Glutamatergic neuron (in vitro differentiated cells): ENCODE measurements around the gene GSK3A. TPM values are rescaled to one million over a fixed set of nuclear protein-coding genes. Genes with fewer than 3 reads are reported as not detected.

Experiments used
- DNase-seq: peaks from one replicate; pipeline ENCODE4 v3.0.0; 2022
- H3K27ac Mint-ChIP-seq: one replicate; pipeline ENCODE4 v1.8.0; 2020; ENCODE audit warnings: mild to moderate bottlenecking, mixed read lengths, inconsistent platforms; ENCODE audit not compliant: unreplicated experiment
- H3K27me3 Mint-ChIP-seq: one replicate; pipeline ENCODE4 v1.8.0; 2020; ENCODE audit warnings: mild to moderate bottlenecking, moderate library complexity, mixed read lengths, inconsistent platforms; ENCODE audit not compliant: unreplicated experiment
- H3K36me3 Mint-ChIP-seq: one replicate; pipeline ENCODE4 v1.8.0; 2020; ENCODE audit warnings: mild to moderate bottlenecking, mixed read lengths, inconsistent platforms; ENCODE audit not compliant: unreplicated experiment
- H3K4me1 Mint-ChIP-seq: one replicate; pipeline ENCODE4 v1.8.0; 2020; ENCODE audit warnings: mild to moderate bottlenecking, low read depth, mixed read lengths, inconsistent platforms; ENCODE audit not compliant: unreplicated experiment
- H3K4me3 Mint-ChIP-seq: one replicate; pipeline ENCODE4 v1.8.0; 2020; ENCODE audit warnings: mild to moderate bottlenecking, mixed read lengths, inconsistent platforms; ENCODE audit not compliant: unreplicated experiment
- H3K9me3 Mint-ChIP-seq: one replicate; pipeline ENCODE4 v1.8.0; 2020; ENCODE audit warnings: mild to moderate bottlenecking, moderate library complexity, mixed read lengths, inconsistent platforms; ENCODE audit not compliant: unreplicated experiment
- total RNA-seq: library from RNA; stranded (reverse); fragmentation: NEBNext Ultra II Directional; extraction: Animal tissue kit (Norgen Biotek cat#: 25700); gene quantifications from one replicate; pipeline ENCODE4 v1.2.1, GENCODE V29; 2021; ENCODE audit not compliant: unreplicated experiment
- TF ChIP-seq, protein P1 (sequence below): fragments of 200-600 bp; sonication (generic); IDR thresholded peaks from one replicate; pipeline ENCODE4 v1.5.0; 2021; ENCODE audit not compliant: partially characterized antibody, unreplicated experiment

GSK3A gene
- total RNA-seq, 1 donor from 2014 or later: 83.2 TPM

DNA sequence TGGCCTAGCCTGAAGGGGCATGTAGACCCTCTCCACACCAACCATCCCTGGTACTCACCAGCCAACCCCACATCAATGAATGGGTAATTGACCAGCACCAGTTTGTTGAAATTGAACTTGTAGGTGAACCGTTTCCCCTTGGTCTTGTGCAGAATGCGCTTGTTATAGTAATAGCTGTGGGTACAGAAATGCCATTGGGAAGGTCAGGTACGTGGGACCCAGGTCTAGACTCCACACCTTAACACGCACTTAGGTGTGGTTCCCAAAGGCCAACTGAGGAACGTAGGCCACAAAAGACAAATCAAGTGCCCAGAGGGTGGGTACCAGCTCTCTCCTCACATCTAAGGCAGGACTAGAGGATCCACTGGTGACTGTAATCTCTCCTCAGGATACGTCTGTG, 7.4 kb upstream of the GSK3A start:
- TF ChIP-seq, protein P1, sequence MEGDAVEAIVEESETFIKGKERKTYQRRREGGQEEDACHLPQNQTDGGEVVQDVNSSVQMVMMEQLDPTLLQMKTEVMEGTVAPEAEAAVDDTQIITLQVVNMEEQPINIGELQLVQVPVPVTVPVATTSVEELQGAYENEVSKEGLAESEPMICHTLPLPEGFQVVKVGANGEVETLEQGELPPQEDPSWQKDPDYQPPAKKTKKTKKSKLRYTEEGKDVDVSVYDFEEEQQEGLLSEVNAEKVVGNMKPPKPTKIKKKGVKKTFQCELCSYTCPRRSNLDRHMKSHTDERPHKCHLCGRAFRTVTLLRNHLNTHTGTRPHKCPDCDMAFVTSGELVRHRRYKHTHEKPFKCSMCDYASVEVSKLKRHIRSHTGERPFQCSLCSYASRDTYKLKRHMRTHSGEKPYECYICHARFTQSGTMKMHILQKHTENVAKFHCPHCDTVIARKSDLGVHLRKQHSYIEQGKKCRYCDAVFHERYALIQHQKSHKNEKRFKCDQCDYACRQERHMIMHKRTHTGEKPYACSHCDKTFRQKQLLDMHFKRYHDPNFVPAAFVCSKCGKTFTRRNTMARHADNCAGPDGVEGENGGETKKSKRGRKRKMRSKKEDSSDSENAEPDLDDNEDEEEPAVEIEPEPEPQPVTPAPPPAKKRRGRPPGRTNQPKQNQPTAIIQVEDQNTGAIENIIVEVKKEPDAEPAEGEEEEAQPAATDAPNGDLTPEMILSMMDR: no peak
- no peak overlapping the region for H3K4me3 Mint-ChIP-seq
- H3K27ac Mint-ChIP-seq: no peak overlapping the region
- peaks cover 10% of the 10 kb centered on the region for H3K9me3 Mint-ChIP-seq
- H3K4me1 Mint-ChIP-seq: peaks cover 12% of the 10 kb centered on the region
- no peaks in the 10 kb centered on the region for H3K36me3 Mint-ChIP-seq
- no peak for DNase-seq
- peaks cover 7% of the 10 kb centered on the region for H3K27me3 Mint-ChIP-seq

DNA sequence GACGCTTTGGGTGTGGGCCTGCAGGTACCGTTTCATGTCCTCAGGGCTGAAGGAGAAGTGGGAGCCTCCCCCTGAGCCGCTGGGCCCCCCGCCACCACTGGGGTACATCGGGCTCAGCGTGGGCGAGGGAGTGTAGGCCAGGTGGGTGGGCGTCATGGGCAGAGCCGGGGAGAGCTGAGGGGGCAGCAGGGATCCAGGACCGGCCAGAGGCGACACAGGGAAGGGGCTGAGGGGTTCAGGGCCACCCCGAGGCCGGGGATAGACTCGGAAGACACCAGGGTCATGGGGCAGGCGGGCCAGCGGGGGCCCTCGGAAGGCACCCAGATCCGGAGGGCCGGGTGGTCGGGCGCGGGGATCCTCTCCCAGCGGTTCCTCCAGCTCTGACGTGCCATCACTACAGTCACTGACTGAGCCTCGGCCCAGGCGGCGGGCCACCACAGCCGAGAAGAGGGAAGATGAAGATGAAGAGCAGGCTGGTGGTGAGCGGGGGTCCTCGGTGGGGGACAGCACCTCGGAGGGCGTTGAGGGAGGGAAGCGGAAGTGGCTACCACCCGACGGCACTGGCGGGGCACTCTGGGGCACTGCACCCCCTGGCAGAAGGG, 6.8 kb upstream of the GSK3A start:
- Mint-ChIP-seq H3K27me3 (peaks cover 8% of the 10 kb centered on the region), H3K4me1 (peaks cover 15% of the 10 kb centered on the region), H3K9me3 (peaks cover 10% of the 10 kb centered on the region), H3K4me3 (no peak overlapping the region), H3K27ac (no peak overlapping the region), H3K36me3 (no peaks in the 10 kb centered on the region)
- DNase-seq: no peak
- TF ChIP-seq, protein P1: no peak

DNA sequence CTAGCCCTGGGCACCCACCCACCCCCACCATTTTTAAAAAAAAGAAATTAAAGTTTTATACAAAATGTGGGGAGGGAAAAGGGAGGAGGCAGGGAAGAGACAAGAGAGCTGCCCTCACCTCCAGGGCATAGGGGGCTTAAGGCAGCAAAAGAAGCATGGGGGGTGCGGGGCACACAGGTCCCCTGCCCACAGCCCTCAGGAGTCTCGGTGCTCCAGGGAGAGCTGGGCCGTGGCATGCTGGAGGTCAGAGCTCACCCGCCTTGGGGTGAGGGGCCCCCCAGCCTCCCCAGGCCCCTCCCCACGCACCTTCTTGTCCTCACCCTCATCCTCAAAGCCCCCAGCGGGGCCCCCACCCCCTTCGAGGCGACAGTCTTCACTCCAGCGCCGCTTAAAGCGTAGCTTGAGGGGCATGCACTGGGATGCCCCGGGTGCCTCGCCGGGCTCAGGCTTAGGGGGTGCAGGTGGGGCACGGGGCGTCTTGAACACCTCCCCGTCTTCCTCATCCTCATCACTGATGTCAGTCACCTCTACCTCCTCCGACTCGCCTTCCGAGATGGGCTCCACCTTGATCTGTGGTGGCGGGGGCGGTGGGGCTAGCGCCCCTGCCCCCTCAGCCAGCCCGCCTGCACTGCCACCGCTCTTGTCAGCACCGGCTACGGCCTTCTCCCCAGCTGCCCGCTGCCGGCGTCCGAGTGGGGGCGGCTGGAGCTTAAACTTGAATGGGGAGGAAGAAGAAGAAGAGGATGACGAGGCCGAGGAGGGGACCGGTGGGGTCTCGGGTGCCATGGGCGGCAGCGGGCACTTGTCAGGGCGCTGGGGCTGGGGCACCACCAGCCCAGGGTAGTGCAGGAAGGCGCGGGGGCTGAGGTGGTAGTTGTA, 6.1 kb upstream of the GSK3A start:
- Mint-ChIP-seq H3K4me1 (peaks cover 16% of the 10 kb centered on the region), H3K9me3 (peaks cover 10% of the 10 kb centered on the region), H3K36me3 (no peaks in the 10 kb centered on the region), H3K4me3 (no peak overlapping the region), H3K27ac (no peak overlapping the region), H3K27me3 (peaks cover 8% of the 10 kb centered on the region)
- DNase-seq: no peak
- TF ChIP-seq, protein P1: no peak

DNA sequence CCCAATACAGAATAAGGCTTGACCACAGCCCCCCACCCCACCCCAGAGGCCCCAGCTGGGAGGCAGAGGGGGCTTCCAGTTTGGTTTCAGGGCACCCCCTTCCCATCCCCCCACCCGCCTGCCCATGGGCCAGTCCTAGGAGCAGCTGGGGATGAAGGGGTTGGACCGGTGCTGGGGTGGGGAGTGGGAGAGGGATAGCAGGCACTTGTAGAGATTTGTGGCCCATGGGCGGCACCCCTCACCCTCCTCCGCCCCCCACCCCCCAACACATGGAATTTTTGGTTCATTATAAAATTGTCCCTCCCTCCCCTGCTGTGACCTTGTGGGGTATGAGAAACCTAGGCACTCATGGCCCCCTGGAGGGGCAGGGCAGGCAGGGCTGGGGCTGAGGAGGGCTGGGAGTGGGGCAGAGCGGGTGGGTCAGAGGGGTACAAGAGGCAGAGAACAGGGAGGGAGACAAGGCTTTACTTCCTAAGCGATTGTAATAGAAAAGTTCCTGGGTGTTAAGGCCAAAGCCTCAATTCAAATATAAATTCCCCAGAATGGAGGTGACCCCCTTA, 5.3 kb upstream of the GSK3A start:
- no peaks in the 10 kb centered on the region for H3K36me3 Mint-ChIP-seq
- H3K27ac Mint-ChIP-seq: no peak overlapping the region
- DNase-seq: no peak
- TF ChIP-seq, protein P1: no peak
- peaks cover 11% of the 10 kb centered on the region for H3K9me3 Mint-ChIP-seq
- no peak overlapping the region for H3K4me3 Mint-ChIP-seq
- peaks cover 16% of the 10 kb centered on the region for H3K4me1 Mint-ChIP-seq
- H3K27me3 Mint-ChIP-seq: peaks cover 14% of the 10 kb centered on the region
